Activated T-helper 1 cell treated with anti-CD3 and anti-CD28 coated beads, Interleukin-12 subunit alpha, Interleukin-12 subunit beta, Interleukin-2, Interleukin-4 antibody, amounts not matched to agents 30 ng/mL and 10 ng/mL and 1 ng/mL, durations not matched to agents 14 hours and 24 hours and 36 hours (primary cell): Measurements from ENCODE around the gene RINL. TPM values are rescaled to one million over a fixed set of nuclear protein-coding genes. Genes with fewer than 3 reads are reported as not detected.

Experiments used
- DNase-seq: peaks from one replicate; pipeline ENCODE4 v3.0.0; 2021; ENCODE audit warnings: low spot score
- H3K27ac Mint-ChIP-seq: one replicate; pipeline ENCODE4 v1.8.0; 2021; ENCODE audit warnings: mild to moderate bottlenecking, mixed read lengths
- H3K27me3 Mint-ChIP-seq: one replicate; pipeline ENCODE4 v1.8.0; 2022; ENCODE audit warnings: mild to moderate bottlenecking, moderate library complexity, mixed read lengths; ENCODE audit not compliant: insufficient read depth
- H3K36me3 Mint-ChIP-seq: one replicate; pipeline ENCODE4 v1.8.0; 2021; ENCODE audit warnings: low read depth, mixed read lengths
- H3K4me1 Mint-ChIP-seq: one replicate; pipeline ENCODE4 v1.8.0; 2021; ENCODE audit warnings: low read depth, mixed read lengths
- H3K4me3 Mint-ChIP-seq: one replicate; pipeline ENCODE4 v1.8.0; 2021; ENCODE audit warnings: mild to moderate bottlenecking, moderate library complexity, mixed read lengths
- H3K9me3 Mint-ChIP-seq: one replicate; pipeline ENCODE4 v1.8.0; 2021; ENCODE audit warnings: mixed read lengths
- intact Hi-C: fragments of 100-400 bp; cut with micrococcal nuclease; formaldehyde crosslinking; loops from one replicate; pipeline ENCODE4 v1.15.1; 2024
- total RNA-seq: library from RNA; stranded (reverse); gene quantifications from 2 replicates; pipeline ENCODE4 v1.2.3, GENCODE V29; 2022

RINL gene
- total RNA-seq, 1 donor from 2014 or later = 73.1 TPM

DNA sequence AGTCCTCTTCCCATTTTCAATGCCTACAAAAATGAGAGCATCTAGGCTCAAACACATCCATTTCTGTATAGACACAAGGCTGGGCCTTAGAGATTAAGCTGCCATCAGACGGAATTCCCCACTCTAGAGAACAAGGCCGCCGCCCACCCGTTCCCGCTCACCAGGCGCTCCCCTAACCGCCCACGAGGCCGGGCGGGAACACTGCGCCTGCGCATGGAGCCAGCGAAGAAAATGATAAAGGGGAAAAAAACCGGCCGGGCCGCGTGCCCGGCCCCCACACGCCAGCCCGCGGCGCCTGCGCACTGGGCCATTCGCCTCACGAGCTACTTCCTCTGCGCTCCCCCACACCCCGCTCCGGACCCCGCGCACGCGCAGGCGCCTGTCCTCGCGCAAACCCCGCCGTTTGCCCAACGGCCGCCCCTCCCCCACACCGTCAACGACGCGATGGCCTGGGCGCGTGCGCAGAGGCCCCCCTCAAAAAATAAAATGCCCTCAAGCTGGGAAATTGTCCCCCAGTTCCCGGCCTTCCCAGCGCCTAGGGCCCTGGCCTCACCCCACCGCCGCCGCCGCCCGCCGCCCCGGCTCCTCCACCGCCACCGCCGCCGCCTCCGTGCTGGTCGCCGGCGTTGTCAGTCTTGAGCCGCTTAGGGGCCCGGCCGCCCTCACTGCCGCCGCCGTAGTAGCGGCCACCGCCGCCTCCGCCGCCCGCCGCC is 28.8 kb downstream of the RINL start:
- Mint-ChIP-seq H3K4me1 (peaks cover 54% of the 10 kb centered on the region), H3K9me3 (no peaks in the 10 kb centered on the region), H3K27ac (peak overlapping the region; percentile 99), H3K27me3 (peaks cover 2% of the 10 kb centered on the region), H3K4me3 (peak overlapping the region; percentile 97), H3K36me3 (peaks cover 39% of the 10 kb centered on the region)
- intact Hi-C loops = loop anchor here (2.0 kb wide), 2 partner anchors 81 to 193 kb away; no protein-coding TSS in a partner anchor
- DNase-seq = peak; percentile 94

DNA sequence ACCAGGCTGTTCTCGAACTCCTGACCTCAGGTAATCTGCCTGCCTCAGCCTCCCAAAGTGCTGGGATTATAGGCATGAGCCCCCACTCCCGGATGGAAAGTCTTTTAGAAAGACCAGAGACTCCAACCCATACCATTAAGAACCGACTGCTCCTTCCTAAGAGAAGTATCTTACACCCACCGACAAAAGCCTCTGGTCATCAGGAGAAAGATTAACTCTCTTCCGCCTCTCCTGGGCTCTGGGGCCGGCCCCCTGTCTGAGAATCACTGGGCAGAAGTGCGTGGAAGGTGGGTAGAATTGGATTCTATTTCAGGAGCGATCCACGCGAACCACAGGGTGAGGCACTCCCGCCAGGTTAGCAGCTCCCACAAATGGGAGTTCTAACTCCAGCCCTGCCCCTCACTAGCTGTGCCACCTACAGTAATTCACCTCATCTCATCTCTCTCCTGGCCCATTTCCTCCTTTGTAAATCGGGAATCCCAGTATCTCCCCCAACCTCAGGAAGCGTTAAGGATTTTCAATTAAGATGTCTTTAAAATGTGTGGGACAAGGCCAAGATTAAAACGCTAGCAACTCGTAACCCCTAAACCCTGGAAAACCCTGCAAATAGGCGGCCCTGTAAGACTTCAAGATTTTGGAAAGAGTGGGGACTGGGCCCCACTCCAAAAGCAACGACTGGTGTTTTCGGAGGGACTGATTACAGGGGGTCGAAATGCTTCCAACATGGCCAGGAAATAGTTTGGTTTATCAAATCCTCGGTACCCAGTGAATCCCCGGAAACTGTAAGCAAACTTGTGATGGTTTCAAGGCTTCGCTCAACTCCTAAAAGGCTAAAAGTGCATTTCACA is 29.6 kb downstream of the RINL start:
- H3K27ac Mint-ChIP-seq = peak overlapping the region; percentile 96
- no peak for DNase-seq
- H3K4me3 Mint-ChIP-seq = peak overlapping the region; percentile 97
- H3K27me3 Mint-ChIP-seq = peaks cover 2% of the 10 kb centered on the region
- intact Hi-C loops = loop anchor here (2.0 kb wide), 2 partner anchors 80 to 192 kb away; no protein-coding TSS in a partner anchor
- H3K4me1 Mint-ChIP-seq = peaks cover 62% of the 10 kb centered on the region
- peaks cover 47% of the 10 kb centered on the region for H3K36me3 Mint-ChIP-seq
- H3K9me3 Mint-ChIP-seq = no peaks in the 10 kb centered on the region

DNA sequence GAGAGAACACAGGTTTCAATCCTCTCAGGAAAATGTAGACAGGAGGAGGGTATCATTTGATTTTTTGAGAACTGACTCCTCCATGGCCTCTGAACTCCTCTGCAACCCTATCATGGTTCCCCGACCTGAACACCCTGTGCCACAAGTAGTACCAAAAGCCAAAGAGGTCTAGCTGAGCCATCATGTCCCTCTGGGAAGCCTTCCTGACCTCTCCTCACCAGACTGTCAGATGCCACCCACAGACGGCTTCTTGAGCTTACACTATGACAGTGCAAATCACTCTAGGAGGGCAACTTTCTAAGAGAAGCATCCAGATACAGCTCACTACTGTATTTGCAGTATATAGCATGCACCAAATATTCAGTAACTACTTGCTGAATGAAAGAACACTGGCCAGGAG is 32.0 kb downstream of the RINL start:
- intact Hi-C loops = no loop called here
- Mint-ChIP-seq H3K4me3 (peak overlapping the region; percentile 45), H3K36me3 (peaks cover 65% of the 10 kb centered on the region)

DNA sequence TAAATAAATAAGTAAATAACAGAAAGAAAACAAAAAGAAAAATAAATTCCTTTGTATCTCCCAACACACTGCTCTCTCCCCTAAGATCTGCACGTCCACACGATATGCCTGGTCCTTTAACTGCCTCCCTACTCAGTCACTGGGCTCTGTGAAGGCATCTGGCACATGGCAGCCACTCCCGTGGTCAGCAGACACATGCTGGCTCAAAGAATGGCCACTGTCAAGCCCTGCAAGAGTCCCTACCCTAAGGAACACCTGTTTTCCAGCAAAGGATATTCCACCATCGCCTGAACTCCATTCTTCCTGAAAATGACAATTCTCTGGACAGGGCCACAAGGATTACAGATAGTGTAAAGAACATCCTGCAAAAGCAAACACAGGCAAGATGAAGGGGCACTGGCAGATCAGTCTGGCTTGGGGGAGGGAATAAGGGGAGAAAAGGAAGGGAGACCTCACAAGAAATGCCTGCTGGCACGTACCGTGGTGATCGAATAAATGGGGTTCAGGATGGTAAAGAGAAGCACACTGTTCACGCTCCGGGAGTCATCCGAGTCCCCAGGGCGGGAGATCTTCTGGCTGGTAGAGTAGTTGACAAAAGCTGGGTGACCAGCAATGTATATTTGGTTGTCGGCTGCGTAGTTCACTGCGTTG is 32.6 kb downstream of the RINL start:
- Mint-ChIP-seq H3K9me3 (no peaks in the 10 kb centered on the region), H3K27ac (peak overlapping the region; percentile 3), H3K27me3 (peaks cover 2% of the 10 kb centered on the region), H3K4me1 (peaks cover 70% of the 10 kb centered on the region), H3K4me3 (peak overlapping the region; percentile 5), H3K36me3 (peaks cover 71% of the 10 kb centered on the region)
- no peak for DNase-seq
- intact Hi-C loops = no loop called here

More for the DNA sequence above, 32.0 kb downstream of the RINL start:
- Mint-ChIP-seq H3K9me3 (no peaks in the 10 kb centered on the region), H3K4me1 (peaks cover 70% of the 10 kb centered on the region), H3K27ac (peak overlapping the region; percentile 70), H3K27me3 (peaks cover 2% of the 10 kb centered on the region)
- DNase-seq = no peak

DNA sequence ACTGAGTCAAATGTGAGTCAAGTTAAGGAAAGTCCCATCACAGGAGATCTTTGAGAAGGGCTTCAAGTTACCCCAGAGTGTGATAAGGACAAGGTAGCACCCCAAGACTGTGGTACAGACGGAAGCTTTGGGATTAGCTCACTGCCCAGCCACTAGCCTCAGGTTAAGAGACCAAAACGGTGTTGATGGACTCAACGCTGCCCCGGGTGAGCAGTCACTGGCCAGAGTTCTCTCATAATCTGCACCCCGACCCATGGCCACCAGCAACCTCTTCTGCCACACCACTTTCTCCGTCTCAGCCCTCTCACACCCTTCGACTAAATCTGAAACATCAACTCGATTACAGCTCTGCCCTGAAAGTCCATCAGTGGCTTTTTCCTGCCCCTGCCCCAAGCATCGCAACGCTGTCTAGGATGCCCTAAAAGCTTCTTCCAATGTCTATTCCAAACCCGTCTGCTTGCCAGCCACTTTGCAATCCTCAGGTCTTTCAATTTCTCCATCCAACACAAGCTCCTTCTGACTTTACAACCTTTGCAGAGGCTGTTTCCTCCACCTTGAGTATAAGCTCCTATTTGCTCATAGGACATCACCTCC is 33.9 kb downstream of the RINL start:
- peaks cover 74% of the 10 kb centered on the region for H3K4me1 Mint-ChIP-seq
- peak overlapping the region; percentile 93 for H3K27ac Mint-ChIP-seq
- intact Hi-C loops = no loop called here
- DNase-seq = no peak
- H3K36me3 Mint-ChIP-seq = peaks cover 78% of the 10 kb centered on the region
- no peaks in the 10 kb centered on the region for H3K9me3 Mint-ChIP-seq
- H3K27me3 Mint-ChIP-seq = peaks cover 1% of the 10 kb centered on the region
- H3K4me3 Mint-ChIP-seq = peak overlapping the region; percentile 66

DNA sequence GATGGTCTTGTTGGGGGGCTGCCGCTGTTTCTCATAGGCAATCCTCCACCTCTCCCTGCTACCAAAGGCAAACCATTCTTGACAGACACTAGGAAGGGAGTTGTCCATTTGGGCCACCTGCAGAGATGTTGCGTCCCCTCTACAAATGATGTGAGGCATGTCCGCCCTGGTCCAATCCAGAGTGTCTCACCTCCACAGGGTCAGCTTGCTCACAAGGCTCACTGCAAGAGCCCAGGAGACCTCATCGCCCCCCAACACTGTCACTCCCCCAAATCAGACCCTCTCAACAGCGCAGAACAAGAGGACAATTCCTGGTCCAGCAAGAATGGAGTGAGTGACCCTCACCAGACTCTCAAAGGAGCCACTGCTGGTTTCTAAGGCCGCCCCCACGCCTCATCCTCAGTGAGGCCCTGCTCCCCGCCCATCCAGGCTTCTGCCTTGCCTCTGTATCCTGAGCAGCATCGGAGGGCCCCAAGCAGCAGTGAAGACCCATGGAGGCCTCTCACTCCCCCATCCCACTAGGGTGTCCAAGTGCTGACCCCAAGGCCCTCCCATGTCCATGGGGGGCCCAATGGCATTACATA is 34.8 kb downstream of the RINL start:
- DNase-seq = no peak
- Mint-ChIP-seq H3K4me3 (peak overlapping the region; percentile 66), H3K27me3 (no peaks in the 10 kb centered on the region), H3K9me3 (no peaks in the 10 kb centered on the region), H3K27ac (peak overlapping the region; percentile 93), H3K4me1 (peaks cover 73% of the 10 kb centered on the region), H3K36me3 (peaks cover 78% of the 10 kb centered on the region)
- intact Hi-C loops = no loop called here

DNA sequence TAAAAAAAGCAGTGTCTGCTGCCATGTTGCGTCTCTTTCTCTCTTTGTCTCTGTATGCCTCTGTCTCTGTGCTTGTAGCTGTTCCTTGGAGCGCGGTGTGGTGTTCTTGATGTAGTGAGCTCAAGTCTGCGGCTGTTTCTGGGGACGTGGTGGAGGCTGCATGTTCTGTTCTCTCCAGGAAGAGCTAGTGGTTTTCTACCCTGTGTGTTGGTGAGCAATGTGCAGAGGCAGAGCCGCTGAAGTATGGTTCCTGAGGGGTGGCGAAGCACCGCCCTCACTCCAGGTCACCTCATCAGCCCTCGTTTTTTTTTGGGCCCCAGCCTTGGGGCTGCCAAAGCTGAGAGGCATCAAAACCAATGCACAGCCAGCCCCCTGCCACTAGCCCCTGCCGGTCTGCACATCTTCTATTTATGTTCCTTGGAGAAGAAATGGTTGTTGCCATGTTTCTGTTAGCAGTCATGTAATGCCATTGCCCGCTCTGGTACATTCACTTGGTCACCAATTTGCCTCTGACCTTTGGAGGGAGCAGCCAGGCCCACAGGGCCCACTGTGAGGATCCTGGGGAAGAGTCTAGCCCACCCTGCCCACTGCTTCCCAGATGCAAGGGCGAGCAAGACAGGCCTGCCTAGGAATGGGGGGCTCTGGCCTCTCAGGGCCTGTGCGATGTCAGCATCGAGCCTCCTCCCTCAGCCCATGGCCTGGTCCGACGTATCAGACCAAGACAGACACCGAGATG is 35.5 kb downstream of the RINL start:
- intact Hi-C loops = loop anchor here (1.0 kb wide), 2 partner anchors 8 to 11 kb away; partner anchors contain the start of gene ECH1
- DNase-seq = peak; percentile 64

DNA sequence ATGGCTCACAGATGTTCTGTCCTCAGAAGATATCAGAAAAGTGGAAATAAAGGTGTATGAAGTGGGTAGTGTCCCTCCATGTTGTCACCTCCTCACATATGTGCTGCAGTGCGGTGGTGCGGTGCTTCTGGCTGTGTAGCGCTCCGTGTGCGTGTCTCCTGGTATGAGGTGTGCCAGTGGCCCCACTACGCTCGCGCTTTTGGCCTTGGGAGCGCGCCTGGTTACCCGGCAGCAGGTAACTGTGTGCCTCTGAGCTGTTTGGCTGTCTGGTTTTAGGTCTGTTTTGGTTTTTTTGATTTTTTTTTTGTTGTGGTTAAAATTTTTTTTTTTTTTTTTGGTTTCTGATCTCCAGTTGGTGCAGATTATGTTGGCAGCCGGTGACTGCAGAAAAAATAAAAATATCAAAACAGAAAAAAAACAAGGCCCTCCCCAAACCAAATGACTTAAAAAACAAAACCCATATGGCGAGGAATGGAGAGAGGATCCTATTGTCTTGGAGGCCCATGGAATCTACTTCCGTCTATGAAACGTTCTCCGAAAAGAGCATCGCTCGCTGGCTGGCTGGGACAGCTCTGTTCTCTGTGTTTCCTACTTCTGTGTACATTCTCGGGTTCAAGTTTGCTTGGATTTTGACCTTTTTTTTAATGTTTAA is 36.2 kb downstream of the RINL start:
- Mint-ChIP-seq H3K27ac (peak overlapping the region; percentile 93), H3K27me3 (no peaks in the 10 kb centered on the region), H3K9me3 (no peaks in the 10 kb centered on the region), H3K4me1 (peaks cover 63% of the 10 kb centered on the region), H3K36me3 (peaks cover 77% of the 10 kb centered on the region), H3K4me3 (peak overlapping the region; percentile 70)
- no peak for DNase-seq
- intact Hi-C loops = loop anchor here (1.0 kb wide), 2 partner anchors 8 to 11 kb away; partner anchors contain the start of gene ECH1

More for the DNA sequence above, 35.5 kb downstream of the RINL start:
- peak overlapping the region; percentile 70 for H3K4me3 Mint-ChIP-seq
- H3K4me1 Mint-ChIP-seq = peaks cover 66% of the 10 kb centered on the region
- H3K9me3 Mint-ChIP-seq = no peaks in the 10 kb centered on the region
- no peaks in the 10 kb centered on the region for H3K27me3 Mint-ChIP-seq
- peaks cover 76% of the 10 kb centered on the region for H3K36me3 Mint-ChIP-seq
- peak overlapping the region; percentile 93 for H3K27ac Mint-ChIP-seq

DNA sequence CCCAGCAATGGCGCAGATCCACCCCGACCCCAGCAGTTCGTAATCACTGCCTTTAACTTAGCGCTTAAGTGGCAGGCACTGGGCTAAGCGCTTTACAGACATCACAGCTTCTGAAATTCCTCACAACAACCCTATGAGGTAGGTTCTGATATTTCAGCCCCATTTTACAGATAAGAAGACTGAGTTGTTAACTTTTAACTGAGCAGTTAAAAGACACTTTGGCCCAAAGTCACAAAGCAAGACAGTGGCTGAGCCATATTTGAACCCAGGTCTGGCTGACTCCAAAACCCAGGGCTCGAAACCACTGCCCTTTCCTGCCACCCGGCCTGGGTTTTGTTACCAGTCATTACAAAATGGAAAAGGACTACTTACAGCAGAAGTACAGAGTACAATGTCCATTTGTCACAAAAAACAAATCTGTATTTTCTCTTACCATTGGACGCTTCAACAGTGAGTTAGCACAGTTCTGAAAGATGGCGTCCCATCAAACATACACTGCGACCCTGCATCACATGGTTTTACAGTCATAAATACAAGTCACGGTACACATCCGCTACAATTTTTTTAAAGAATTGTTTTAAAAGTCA is 36.8 kb downstream of the RINL start:
- peaks cover 63% of the 10 kb centered on the region for H3K4me1 Mint-ChIP-seq
- H3K27me3 Mint-ChIP-seq = no peaks in the 10 kb centered on the region
- peak overlapping the region; percentile 83 for H3K27ac Mint-ChIP-seq
- no peaks in the 10 kb centered on the region for H3K9me3 Mint-ChIP-seq
- DNase-seq = no peak
- H3K36me3 Mint-ChIP-seq = peaks cover 79% of the 10 kb centered on the region
- peak overlapping the region; percentile 56 for H3K4me3 Mint-ChIP-seq
- intact Hi-C loops = no loop called here

DNA sequence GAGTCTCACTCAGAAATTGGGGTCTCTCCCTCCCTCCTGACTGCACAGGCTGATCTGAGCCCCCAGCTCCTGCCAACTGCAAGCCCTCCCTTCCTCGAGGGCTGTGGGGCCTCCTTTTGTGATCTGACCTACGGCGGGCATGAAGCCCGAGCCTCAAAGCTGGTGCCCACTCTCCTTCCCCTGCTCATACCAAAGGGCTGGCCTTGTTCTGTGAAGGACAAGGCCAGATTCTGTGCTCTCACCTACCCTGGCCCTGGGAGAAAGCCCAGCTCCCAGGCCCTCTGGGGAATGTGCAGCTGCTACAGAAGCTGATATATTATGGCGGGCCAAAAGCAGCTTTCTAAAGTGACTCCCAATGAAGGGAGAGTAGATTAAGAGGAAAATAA is 37.5 kb downstream of the RINL start:
- H3K36me3 Mint-ChIP-seq = peaks cover 76% of the 10 kb centered on the region
- no peak for DNase-seq
- intact Hi-C loops = no loop called here

More for the DNA sequence above, 37.5 kb downstream of the RINL start:
- Mint-ChIP-seq H3K4me1 (peaks cover 56% of the 10 kb centered on the region), H3K4me3 (no peak overlapping the region), H3K9me3 (no peaks in the 10 kb centered on the region), H3K27ac (peak overlapping the region; percentile 83), H3K27me3 (no peaks in the 10 kb centered on the region)
